WERI-Rb-1 (cell line): ENCODE measurements around the gene ADAP1.

Experiments
- DNase-seq: peaks from one replicate; pipeline ENCODE4 v3.0.0-alpha.2; 2020
- H3K27ac ChIP-seq: fragments of 250-450 bp; sonication (Bioruptor Pico); 2 replicates; pipeline ENCODE4 v1.5.1; 2020; ENCODE audit warnings: mild to moderate bottlenecking, moderate library complexity
- H3K27me3 ChIP-seq: fragments of 250-450 bp; sonication (Bioruptor Pico); 2 replicates; pipeline ENCODE4 v1.5.1; 2021; ENCODE audit warnings: mild to moderate bottlenecking, low read depth, moderate library complexity; ENCODE audit not compliant: insufficient read depth, severe bottlenecking
- H3K36me3 ChIP-seq: fragments of 250-450 bp; sonication (Bioruptor Pico); 2 replicates; pipeline ENCODE4 v1.5.1; 2020; ENCODE audit warnings: mild to moderate bottlenecking, moderate library complexity
- H3K4me3 ChIP-seq: 2 replicates; pipeline ENCODE4 v1.5.1; 2011; ENCODE audit warnings: low read depth, mild to moderate bottlenecking, control low read depth, low read length
- H3K9me3 ChIP-seq: fragments of 250-450 bp; sonication (Bioruptor Pico); 2 replicates; pipeline ENCODE4 v1.5.1; 2021; ENCODE audit warnings: mild to moderate bottlenecking, moderate library complexity; ENCODE audit not compliant: severe bottlenecking
- TF ChIP-seq, protein P1 (sequence below): IDR thresholded peaks from 2 replicates; pipeline ENCODE4 v1.5.1; 2011; ENCODE audit warnings: low read depth, mild to moderate bottlenecking, control low read depth, inconsistent platforms, low read length

Gene ADAP1

DNA sequence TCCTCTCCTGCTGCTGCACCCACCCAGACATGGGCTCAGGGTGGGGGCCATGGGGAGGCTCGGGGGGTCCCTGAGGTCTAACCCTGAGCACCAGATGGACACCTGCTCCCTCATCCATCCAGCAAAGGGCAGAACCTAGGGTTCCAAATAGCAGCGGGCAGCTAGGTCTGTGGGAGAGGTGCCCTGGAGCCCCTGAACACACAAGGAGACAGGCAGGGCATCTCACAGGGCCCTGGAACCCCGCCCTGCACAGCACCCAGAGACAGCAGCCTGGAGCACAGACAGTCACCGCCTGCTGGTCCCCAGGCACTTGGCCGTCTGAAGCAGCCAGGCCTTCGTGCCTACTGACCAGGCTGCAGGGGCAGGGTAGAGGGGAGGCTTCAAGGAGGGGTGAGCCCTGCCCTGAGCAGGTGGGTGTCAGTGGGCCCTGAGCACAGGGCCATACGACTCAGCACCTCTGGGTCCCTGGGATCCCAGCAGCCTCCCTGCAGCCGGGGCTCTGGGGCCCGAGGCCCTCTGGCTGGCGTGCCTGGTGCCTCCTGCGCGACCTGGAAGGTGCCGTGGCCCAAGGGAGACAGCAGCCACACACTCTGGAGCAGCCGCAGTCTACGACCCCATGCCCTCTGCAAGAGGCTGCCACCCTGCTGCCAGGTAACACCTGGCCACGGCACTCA, 39.8 kb downstream of the ADAP1 start:
- H3K36me3 ChIP-seq, result no peaks in the 10 kb centered on the region
- TF ChIP-seq, protein P1, sequence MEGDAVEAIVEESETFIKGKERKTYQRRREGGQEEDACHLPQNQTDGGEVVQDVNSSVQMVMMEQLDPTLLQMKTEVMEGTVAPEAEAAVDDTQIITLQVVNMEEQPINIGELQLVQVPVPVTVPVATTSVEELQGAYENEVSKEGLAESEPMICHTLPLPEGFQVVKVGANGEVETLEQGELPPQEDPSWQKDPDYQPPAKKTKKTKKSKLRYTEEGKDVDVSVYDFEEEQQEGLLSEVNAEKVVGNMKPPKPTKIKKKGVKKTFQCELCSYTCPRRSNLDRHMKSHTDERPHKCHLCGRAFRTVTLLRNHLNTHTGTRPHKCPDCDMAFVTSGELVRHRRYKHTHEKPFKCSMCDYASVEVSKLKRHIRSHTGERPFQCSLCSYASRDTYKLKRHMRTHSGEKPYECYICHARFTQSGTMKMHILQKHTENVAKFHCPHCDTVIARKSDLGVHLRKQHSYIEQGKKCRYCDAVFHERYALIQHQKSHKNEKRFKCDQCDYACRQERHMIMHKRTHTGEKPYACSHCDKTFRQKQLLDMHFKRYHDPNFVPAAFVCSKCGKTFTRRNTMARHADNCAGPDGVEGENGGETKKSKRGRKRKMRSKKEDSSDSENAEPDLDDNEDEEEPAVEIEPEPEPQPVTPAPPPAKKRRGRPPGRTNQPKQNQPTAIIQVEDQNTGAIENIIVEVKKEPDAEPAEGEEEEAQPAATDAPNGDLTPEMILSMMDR, result no peak
- no peak for DNase-seq
- H3K4me3 ChIP-seq, result no peak overlapping the region
- no peak overlapping the region for H3K27ac ChIP-seq
- no peaks in the 10 kb centered on the region for H3K27me3 ChIP-seq
- H3K9me3 ChIP-seq, result no peaks in the 10 kb centered on the region

DNA sequence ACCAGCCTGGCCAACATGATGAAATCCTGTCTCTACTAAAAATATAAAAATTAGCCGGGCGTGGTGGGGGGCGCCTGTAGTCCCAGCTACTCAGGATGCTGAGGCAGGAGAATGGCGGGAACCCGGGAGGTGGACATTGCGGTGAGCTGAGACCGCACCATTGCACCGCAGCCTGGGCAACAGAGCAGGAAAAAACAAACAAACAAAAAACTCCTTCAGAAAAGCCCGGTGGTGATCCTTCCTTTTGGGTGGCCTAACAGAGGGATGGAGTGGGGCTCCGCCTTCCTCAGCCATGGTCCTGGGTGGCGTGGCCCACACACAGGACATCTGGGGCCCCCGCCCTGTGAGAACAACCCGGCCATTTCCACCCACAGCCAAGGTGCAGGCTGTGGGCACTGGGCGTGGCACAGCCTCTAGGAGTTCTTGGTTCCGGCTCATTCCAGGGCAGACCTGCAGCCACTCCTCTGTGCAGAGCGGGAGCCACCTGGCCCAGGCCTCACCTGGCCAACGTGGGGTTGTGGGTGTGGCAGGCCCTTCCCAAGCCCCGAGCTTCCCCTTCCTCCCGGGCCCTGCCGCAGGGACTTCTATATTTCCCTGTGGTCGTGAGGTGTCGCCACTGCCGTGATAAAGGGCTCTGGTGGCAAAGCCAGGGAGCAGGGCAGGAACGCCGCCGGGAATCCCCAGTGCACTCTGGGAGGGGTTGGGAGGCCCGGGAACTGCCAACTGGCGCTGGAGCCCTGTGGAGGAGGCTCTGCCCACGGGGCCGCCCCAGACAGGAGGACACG, 40.6 kb downstream of the ADAP1 start:
- Histone ChIP-seq H3K9me3 (no peaks in the 10 kb centered on the region), H3K4me3 (no peak overlapping the region), H3K27ac (no peak overlapping the region), H3K27me3 (no peaks in the 10 kb centered on the region), H3K36me3 (no peaks in the 10 kb centered on the region)
- TF ChIP-seq, protein P1, result no peak
- DNase-seq, result no peak

DNA sequence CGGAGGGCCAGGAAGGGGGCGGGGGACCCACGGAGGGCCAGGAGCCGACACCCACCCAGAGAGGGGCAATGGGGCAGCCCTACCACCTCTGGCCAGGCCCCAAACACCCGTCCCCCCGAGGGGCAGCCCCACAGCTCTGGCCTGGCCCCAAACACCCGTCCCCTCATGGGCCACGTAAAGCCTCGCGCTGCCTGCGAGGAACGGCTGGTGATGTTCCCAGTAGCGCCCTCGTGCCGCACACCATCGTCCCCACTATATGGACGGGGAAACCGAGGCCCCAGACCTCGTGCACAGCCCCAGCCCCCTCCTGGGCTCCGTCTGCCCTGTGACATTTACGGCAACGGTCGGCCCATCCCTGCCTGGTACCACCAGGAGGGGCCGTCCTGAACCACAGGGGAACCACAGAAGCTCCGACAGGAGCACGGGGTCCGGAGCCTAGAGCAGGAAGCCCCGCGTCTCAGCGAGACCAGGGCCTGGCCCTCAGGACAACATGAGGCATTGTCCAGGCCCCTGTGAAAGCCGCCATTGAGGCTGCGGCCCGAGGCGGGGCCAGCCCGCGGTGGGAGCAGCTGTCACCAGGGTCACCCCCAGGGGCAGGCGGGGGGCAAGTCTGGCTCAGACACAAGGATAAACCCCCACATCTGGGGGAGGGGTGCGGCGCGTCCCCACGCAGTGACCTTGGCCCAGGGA, 42.5 kb downstream of the ADAP1 start:
- H3K4me3 ChIP-seq, result no peak overlapping the region
- no peaks in the 10 kb centered on the region for H3K36me3 ChIP-seq
- TF ChIP-seq, protein P1, result no peak
- H3K27ac ChIP-seq, result no peak overlapping the region
- H3K9me3 ChIP-seq, result no peaks in the 10 kb centered on the region
- H3K27me3 ChIP-seq, result no peaks in the 10 kb centered on the region
- no peak for DNase-seq

DNA sequence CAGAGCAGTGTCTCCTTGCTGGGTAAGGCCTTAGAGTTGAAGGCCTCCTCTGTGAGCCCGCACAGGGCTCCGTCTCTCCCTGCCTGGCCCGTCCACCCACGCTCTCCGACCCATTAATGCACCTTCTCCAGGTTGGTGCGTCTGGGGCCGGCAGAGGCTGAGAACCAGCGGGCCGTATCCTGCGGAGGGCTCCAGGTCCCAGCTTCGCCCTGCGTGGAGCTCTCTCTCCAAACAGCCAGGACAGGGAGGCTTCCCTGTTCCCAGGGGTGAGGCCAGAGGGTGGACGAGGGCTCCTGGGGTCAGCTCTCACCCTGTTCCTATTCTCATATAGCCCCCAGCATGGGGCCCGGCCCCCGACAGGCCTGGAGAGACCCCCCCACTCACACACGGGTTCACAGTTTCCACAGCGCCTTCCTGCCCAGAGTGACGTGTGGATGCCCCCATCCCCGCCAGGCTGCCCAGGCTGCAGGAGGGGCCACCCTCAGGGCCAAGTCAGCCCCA, 43.5 kb downstream of the ADAP1 start:
- Histone ChIP-seq H3K9me3 (no peaks in the 10 kb centered on the region), H3K36me3 (no peaks in the 10 kb centered on the region), H3K27me3 (no peaks in the 10 kb centered on the region), H3K4me3 (no peak overlapping the region), H3K27ac (no peak overlapping the region)
- DNase-seq, result no peak
- TF ChIP-seq, protein P1, result no peak

DNA sequence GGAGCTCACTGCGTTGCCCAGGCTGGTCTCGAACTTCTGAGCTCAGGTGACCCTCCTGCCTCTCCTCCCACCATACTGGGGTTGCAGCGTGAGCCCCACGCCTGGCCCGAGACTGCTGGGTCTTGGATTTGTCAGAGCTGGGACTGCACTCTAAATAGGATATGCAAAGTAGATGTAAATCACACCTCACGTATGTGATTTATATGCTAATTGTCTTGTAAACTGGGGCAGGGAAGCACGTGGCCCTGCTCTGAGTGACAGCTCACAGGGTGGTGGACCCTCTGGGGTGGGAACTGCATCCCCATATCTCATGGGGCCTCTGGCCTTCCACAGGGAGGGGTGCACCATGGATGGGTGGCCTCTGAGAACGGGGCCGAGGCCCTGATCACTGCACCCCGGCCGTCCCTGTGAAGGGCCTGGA, 44.0 kb downstream of the ADAP1 start:
- Histone ChIP-seq H3K27me3 (no peaks in the 10 kb centered on the region), H3K36me3 (no peaks in the 10 kb centered on the region), H3K4me3 (no peak overlapping the region), H3K27ac (no peak overlapping the region), H3K9me3 (no peaks in the 10 kb centered on the region)
- TF ChIP-seq, protein P1, result no peak
- DNase-seq, result no peak
